Measurements from ENCODE around the gene RNLS. TPM values are rescaled to one million over a fixed set of nuclear protein-coding genes. Genes with fewer than 3 reads are reported as not detected.

Gene RNLS
- total RNA-seq, 2 experiments from 2014 or later, result 0.95 to 2.7 TPM

DNA sequence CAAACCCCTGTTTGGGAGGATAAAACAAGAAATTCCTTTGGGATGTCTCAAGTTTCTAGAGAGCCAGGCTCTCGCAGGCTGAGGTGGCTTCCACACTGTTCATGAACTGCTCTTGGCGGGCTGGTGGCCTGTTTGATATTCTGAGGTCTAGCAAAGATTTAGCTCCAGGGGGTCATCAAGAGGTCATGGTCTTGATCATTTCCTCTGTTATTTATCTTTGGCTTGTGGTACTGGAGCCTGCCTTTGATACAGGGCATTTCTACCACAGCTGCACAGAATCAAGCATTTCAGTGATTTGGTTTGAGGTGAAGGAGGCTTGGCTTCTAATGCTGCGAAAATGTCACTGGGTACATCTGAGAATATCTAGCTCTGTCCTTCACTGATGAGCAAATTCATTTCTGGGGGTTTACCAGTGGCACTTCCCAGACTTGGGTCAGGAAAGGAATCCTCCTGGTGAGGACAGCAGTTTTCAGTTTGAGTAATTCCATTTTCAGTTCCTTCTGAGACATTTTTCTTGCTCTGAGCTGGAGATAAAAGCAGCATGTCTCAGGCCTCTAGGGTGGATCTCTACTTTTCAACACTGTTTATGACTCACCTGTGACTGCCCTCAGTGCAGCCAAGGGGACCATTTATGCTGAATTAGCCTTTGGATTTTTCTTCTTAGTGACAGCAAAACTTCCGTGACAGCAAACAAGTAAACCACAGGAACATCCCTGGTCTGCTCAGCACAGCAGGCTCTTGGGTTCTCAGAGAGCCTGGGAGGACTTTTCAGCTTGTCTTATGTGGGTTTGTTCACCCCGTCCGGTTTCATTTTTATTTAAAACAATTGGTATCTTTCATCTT is 312.0 kb downstream of the RNLS start:
- Mint-ChIP-seq H3K4me3 (peak overlapping the region; percentile 75), H3K36me3 (ENCODE audit: low read depth) (no peaks in the 10 kb centered on the region), H3K9me3 (no peaks in the 10 kb centered on the region), H3K4me1 (ENCODE audit: low read depth) (peaks cover 48% of the 10 kb centered on the region), H3K27ac (peak overlapping the region; percentile 80), H3K27me3 (no peaks in the 10 kb centered on the region)
- DNase-seq, result peak in 12 of 14 experiments; percentile 4 to 77 (median 16)
- Histone ChIP-seq H3K27ac (ENCODE audit: low read depth in 1 of 2, low read length in 2 of 2) (peak overlapping the region; percentile 25 to 33), H3K36me3 (ENCODE audit: insufficient read depth, low read length) (no peaks in the 10 kb centered on the region), H3K9me3 (ENCODE audit: control insufficient read depth in 1 of 2, insufficient read depth in 1 of 2, low read length in 2 of 2) (no peaks in the 10 kb centered on the region), H3K27me3 (ENCODE audit: control insufficient read depth in 1 of 2, insufficient read depth in 2 of 2, low read length in 2 of 2) (no peaks in the 10 kb centered on the region), H3K4me3 (ENCODE audit: low read length) (peak overlapping the region; percentile 1), H3K4me1 (ENCODE audit: insufficient read depth, low read length) (peaks cover 32% of the 10 kb centered on the region)
- intact Hi-C loops (cut with DNase I, micrococcal nuclease), result loop anchor here in 1 of 2 experiments (5.0 kb wide), 1 partner anchor 409 kb away; the partner anchor contains the start of genes KLLN and PTEN
- TF ChIP-seq, protein P1, sequence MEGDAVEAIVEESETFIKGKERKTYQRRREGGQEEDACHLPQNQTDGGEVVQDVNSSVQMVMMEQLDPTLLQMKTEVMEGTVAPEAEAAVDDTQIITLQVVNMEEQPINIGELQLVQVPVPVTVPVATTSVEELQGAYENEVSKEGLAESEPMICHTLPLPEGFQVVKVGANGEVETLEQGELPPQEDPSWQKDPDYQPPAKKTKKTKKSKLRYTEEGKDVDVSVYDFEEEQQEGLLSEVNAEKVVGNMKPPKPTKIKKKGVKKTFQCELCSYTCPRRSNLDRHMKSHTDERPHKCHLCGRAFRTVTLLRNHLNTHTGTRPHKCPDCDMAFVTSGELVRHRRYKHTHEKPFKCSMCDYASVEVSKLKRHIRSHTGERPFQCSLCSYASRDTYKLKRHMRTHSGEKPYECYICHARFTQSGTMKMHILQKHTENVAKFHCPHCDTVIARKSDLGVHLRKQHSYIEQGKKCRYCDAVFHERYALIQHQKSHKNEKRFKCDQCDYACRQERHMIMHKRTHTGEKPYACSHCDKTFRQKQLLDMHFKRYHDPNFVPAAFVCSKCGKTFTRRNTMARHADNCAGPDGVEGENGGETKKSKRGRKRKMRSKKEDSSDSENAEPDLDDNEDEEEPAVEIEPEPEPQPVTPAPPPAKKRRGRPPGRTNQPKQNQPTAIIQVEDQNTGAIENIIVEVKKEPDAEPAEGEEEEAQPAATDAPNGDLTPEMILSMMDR (IDR thresholded peaks at IDR 0.05), result no peak
- ATAC-seq (ENCODE audit: poor library complexity), result peak; percentile 73
- CTCF ChIA-PET, result interaction anchor here (1.2 to 1.5 kb wide), 3 partner anchors 20 to 119 kb away, joined by 3 to 4 read pairs (median 3); no protein-coding TSS in a partner anchor
- POLR2A ChIA-PET, result interaction anchor here (1.4 to 3.0 kb wide), 5 partner anchors 10 to 409 kb away, joined by 5 to 12 read pairs (median 8); partner anchors contain the start of genes KLLN and PTEN

- Histone ChIP-seq H3K27me3 (ENCODE audit: control insufficient read depth in 1 of 2, insufficient read depth in 2 of 2, low read length in 2 of 2) (no peaks in the 10 kb centered on the region), H3K4me1 (ENCODE audit: insufficient read depth, low read length) (peaks cover 32% of the 10 kb centered on the region), H3K27ac (ENCODE audit: low read depth in 1 of 2, low read length in 2 of 2) (no peak overlapping the region), H3K36me3 (ENCODE audit: insufficient read depth, low read length) (no peaks in the 10 kb centered on the region), H3K4me3 (ENCODE audit: low read length) (no peak overlapping the region), H3K9me3 (ENCODE audit: control insufficient read depth in 1 of 2, insufficient read depth in 1 of 2, low read length in 2 of 2) (no peaks in the 10 kb centered on the region)
- Mint-ChIP-seq H3K27me3 (no peaks in the 10 kb centered on the region), H3K9me3 (no peaks in the 10 kb centered on the region), H3K4me3 (no peak overlapping the region), H3K27ac (peak overlapping the region; percentile 80), H3K36me3 (ENCODE audit: low read depth) (no peaks in the 10 kb centered on the region), H3K4me1 (ENCODE audit: low read depth) (peaks cover 48% of the 10 kb centered on the region)
- CTCF ChIA-PET, result interaction anchor here (1.2 to 1.5 kb wide), 2 partner anchors 20 to 49 kb away, joined by 3 read pairs; no protein-coding TSS in a partner anchor
- DNase-seq, result no peak
- no peak for ATAC-seq (ENCODE audit: poor library complexity)
- TF ChIP-seq, protein P1 (IDR thresholded peaks at IDR 0.05), result no peak
- POLR2A ChIA-PET, result interaction anchor here (1.4 to 3.0 kb wide), 5 partner anchors 11 to 408 kb away, joined by 5 to 12 read pairs (median 8); partner anchors contain the start of genes KLLN and PTEN
- intact Hi-C loops (cut with DNase I, micrococcal nuclease), result loop anchor here in 1 of 2 experiments (5.0 kb wide), 1 partner anchor 408 kb away; the partner anchor contains the start of genes KLLN and PTEN
Observed at GRCh38 chr10:88270061-88270808, 312.9 kb downstream of the RNLS start.

GRCh38 chr10:88262591-88263234 is 320.4 kb downstream of the RNLS start:
- intact Hi-C loops (cut with DNase I, micrococcal nuclease), result loop anchor here in 1 of 2 experiments (10.0 kb wide), 1 partner anchor 68 kb away; no protein-coding TSS in a partner anchor
- Histone ChIP-seq H3K4me1 (ENCODE audit: insufficient read depth, low read length) (peaks cover 4% of the 10 kb centered on the region), H3K4me3 (ENCODE audit: low read length) (no peak overlapping the region), H3K36me3 (ENCODE audit: insufficient read depth, low read length) (no peaks in the 10 kb centered on the region), H3K27ac (ENCODE audit: low read depth in 1 of 2, low read length in 2 of 2) (no peak overlapping the region), H3K27me3 (ENCODE audit: control insufficient read depth in 1 of 2, insufficient read depth in 2 of 2, low read length in 2 of 2) (no peaks in the 10 kb centered on the region), H3K9me3 (ENCODE audit: control insufficient read depth in 1 of 2, insufficient read depth in 1 of 2, low read length in 2 of 2) (no peaks in the 10 kb centered on the region)
- Mint-ChIP-seq H3K4me3 (no peak overlapping the region), H3K27ac (no peak overlapping the region), H3K9me3 (peaks cover 11% of the 10 kb centered on the region), H3K27me3 (no peaks in the 10 kb centered on the region), H3K36me3 (ENCODE audit: low read depth) (no peaks in the 10 kb centered on the region), H3K4me1 (ENCODE audit: low read depth) (peaks cover 6% of the 10 kb centered on the region)
- CTCF ChIA-PET, result no interaction called here
- ATAC-seq (ENCODE audit: poor library complexity) (no peak), DNase-seq (no peak)
- TF ChIP-seq, protein P1 (IDR thresholded peaks at IDR 0.05), result no peak
- POLR2A ChIA-PET, result no interaction called here

All from CD4-positive, alpha-beta T cell (primary cell).